ENCODE results near the gene CRIM1.

DNA sequence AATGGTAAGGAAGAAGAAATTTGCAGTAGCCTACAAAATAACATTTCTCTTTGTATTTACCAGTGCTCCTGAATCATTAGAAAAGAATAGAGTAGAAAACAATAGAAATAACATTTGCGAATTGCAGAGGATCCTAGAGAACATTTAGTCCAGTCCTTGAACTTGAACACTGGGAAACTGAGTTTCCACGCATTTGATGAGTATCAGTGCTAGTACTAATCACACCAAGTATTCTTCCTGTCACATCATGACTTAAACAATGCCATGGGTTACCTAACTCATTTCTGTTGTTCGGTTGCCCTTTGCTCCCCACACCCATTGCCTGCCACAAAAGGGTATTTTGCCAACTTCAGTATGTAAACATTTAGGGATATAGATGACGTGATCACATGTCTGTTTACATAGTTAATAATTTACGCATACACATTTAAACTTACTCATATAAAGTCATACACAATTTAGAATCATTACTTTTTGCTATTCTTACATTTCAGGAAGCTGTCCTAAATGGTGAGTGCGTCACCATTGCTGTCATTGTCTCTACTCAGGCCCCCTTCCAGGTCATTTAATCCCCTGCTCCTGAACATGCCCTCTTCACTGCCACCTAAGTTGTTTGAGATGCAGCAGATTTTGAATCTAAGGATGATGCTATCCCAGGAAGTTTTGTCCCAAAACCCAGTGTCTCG, 42.3 kb downstream of the CRIM1 start:
- TF ChIP-seq, protein P1, sequence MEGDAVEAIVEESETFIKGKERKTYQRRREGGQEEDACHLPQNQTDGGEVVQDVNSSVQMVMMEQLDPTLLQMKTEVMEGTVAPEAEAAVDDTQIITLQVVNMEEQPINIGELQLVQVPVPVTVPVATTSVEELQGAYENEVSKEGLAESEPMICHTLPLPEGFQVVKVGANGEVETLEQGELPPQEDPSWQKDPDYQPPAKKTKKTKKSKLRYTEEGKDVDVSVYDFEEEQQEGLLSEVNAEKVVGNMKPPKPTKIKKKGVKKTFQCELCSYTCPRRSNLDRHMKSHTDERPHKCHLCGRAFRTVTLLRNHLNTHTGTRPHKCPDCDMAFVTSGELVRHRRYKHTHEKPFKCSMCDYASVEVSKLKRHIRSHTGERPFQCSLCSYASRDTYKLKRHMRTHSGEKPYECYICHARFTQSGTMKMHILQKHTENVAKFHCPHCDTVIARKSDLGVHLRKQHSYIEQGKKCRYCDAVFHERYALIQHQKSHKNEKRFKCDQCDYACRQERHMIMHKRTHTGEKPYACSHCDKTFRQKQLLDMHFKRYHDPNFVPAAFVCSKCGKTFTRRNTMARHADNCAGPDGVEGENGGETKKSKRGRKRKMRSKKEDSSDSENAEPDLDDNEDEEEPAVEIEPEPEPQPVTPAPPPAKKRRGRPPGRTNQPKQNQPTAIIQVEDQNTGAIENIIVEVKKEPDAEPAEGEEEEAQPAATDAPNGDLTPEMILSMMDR (IDR thresholded peaks at IDR 0.05): no peak
- TF ChIP-seq POLR2A (IDR thresholded peaks at IDR 0.05; ENCODE audit: low read depth) (no peak), POLR2AphosphoS5 (IDR thresholded peaks at IDR 0.05) (no peak), EP300 (IDR thresholded peaks at IDR 0.05) (no peak)
